HEK293 (cell line): Measurements from ENCODE around the gene GALNTL6.

ENCODE experiments used
- CTCF ChIA-PET: fragments of 350-600 bp; formaldehyde crosslinking; extraction: SDS; loops from one replicate; lab custom pipeline; 2021; ENCODE audit warnings: antibody characterized with exemption; lab: Yijun Ruan, JAX
- POLR2A ChIA-PET: fragments of 300-600 bp; formaldehyde crosslinking; extraction: SDS; loops from one replicate; lab custom pipeline; 2020; ENCODE audit warnings: antibody characterized with exemption, inconsistent platforms; lab: Yijun Ruan, JAX
- H3K27ac ChIP-seq: fragments of 200-500 bp; sonication (Bioruptor generic); 2 replicates; pipeline ENCODE4 v1.5.1; 2014; ENCODE audit warnings: low read depth, low read length, control low read depth, inconsistent platforms; ENCODE audit errors: extremely low read depth
- H3K36me3 ChIP-seq, 2 experiments: fragments of 200-500 bp in 1 of 2; sonication (Bioruptor generic) in 1 of 2; 1 replicate in 1 of 2; 2 replicates in 1 of 2; pipeline ENCODE4 v1.5.1; 2014 to 2017; ENCODE audit warnings: inconsistent platforms in 2 of 2, low read length in 2 of 2; ENCODE audit not compliant: control insufficient read depth in 2 of 2, insufficient read depth in 1 of 2
- H3K4me1 ChIP-seq: fragments of 200-500 bp; sonication (Bioruptor generic); 2 replicates; pipeline ENCODE4 v1.5.1; 2014; ENCODE audit warnings: mild to moderate bottlenecking, low read length, inconsistent platforms; ENCODE audit not compliant: control insufficient read depth, insufficient read depth
- H3K4me3 ChIP-seq: 2 replicates; pipeline ENCODE4 v1.5.1; 2011; ENCODE audit warnings: low read depth, mild to moderate bottlenecking, control low read depth, low read length, moderate library complexity
- H3K9me3 ChIP-seq: fragments of 200-500 bp; sonication (Bioruptor generic); 2 replicates; pipeline ENCODE4 v1.5.1; 2014; ENCODE audit warnings: low read depth, low read length, inconsistent platforms; ENCODE audit not compliant: control insufficient read depth, insufficient read depth
- MZF1 ChIP-seq: fragments of 450-650 bp; formaldehyde crosslinking; IDR thresholded peaks from 2 replicates; pipeline ENCODE4 v1.5.1; 2017; ENCODE audit warnings: missing biosample characterization, missing genetic modification characterization, borderline replicate concordance
- REPIN1 ChIP-seq: fragments of 450-650 bp; formaldehyde crosslinking; IDR thresholded peaks from 2 replicates; pipeline ENCODE4 v1.5.1; 2017; ENCODE audit warnings: missing biosample characterization, missing genetic modification characterization, low read depth
- REST ChIP-seq: fragments of 450-650 bp; formaldehyde crosslinking; IDR thresholded peaks from 2 replicates; pipeline ENCODE4 v1.5.1; 2016; ENCODE audit warnings: missing biosample characterization, missing genetic modification characterization
- TRIM28 ChIP-seq: IDR thresholded peaks from 2 replicates; pipeline ENCODE4 v1.6.1; 2011; ENCODE audit warnings: low read length, control low read depth, borderline replicate concordance
- ZBTB11 ChIP-seq: fragments of 450-650 bp; formaldehyde crosslinking; conservative IDR thresholded peaks from 2 replicates; pipeline ENCODE4 v1.5.1; 2016; ENCODE audit warnings: low read depth, missing biosample characterization, missing genetic modification characterization
- ZBTB44 ChIP-seq: fragments of 450-650 bp; IDR thresholded peaks from 2 replicates; pipeline ENCODE4 v1.5.1; 2018; ENCODE audit warnings: missing biosample characterization, mild to moderate bottlenecking, missing genetic modification characterization
- ZNF24 ChIP-seq: fragments of 450-650 bp; formaldehyde crosslinking; IDR thresholded peaks from 2 replicates; pipeline ENCODE4 v1.5.1; 2016; ENCODE audit warnings: missing biosample characterization, missing genetic modification characterization
- ZNF311 ChIP-seq: fragments of 450-650 bp; formaldehyde crosslinking; IDR thresholded peaks from 2 replicates; pipeline ENCODE4 v1.5.1; 2017; ENCODE audit warnings: missing biosample characterization, missing genetic modification characterization, borderline replicate concordance
- ZNF571 ChIP-seq: fragments of 450-650 bp; formaldehyde crosslinking; IDR thresholded peaks from 2 replicates; pipeline ENCODE4 v1.5.0; 2017; ENCODE audit warnings: missing biosample characterization, missing genetic modification characterization
- ZNF580 ChIP-seq: fragments of 450-650 bp; formaldehyde crosslinking; IDR thresholded peaks from 2 replicates; pipeline ENCODE4 v1.5.1; 2016; ENCODE audit warnings: missing biosample characterization, missing genetic modification characterization
- ZNF596 ChIP-seq: fragments of 450-650 bp; IDR thresholded peaks from 2 replicates; pipeline ENCODE4 v1.5.0; 2018; ENCODE audit warnings: missing biosample characterization, mild to moderate bottlenecking, missing genetic modification characterization, moderate library complexity
- ZNF600 ChIP-seq: fragments of 450-650 bp; formaldehyde crosslinking; IDR thresholded peaks from 2 replicates; pipeline ENCODE4 v1.5.1; 2016; ENCODE audit warnings: missing biosample characterization, missing genetic modification characterization
- ZNF629 ChIP-seq: fragments of 450-650 bp; formaldehyde crosslinking; IDR thresholded peaks from 2 replicates; pipeline ENCODE4 v1.5.1; 2017; ENCODE audit warnings: missing biosample characterization, missing genetic modification characterization
- ZNF639 ChIP-seq: fragments of 450-650 bp; formaldehyde crosslinking; IDR thresholded peaks from 2 replicates; pipeline ENCODE4 v1.5.1; 2016; ENCODE audit warnings: missing biosample characterization, missing genetic modification characterization
- ZNF660 ChIP-seq: fragments of 450-650 bp; IDR thresholded peaks from 2 replicates; pipeline ENCODE4 v1.5.1; 2018; ENCODE audit warnings: missing biosample characterization, mild to moderate bottlenecking, missing genetic modification characterization
- ZNF776 ChIP-seq: fragments of 450-650 bp; formaldehyde crosslinking; IDR thresholded peaks from 2 replicates; pipeline ENCODE4 v1.5.0; 2017; ENCODE audit warnings: missing biosample characterization, missing genetic modification characterization, borderline replicate concordance
- ZNF777 ChIP-seq: fragments of 450-650 bp; formaldehyde crosslinking; IDR thresholded peaks from 2 replicates; pipeline ENCODE4 v1.5.1; 2017; ENCODE audit warnings: missing biosample characterization, missing genetic modification characterization, borderline replicate concordance

The GALNTL6 gene

GRCh38 chr4:172751550-172751949 is 938.3 kb downstream of the GALNTL6 start:
- Histone ChIP-seq H3K4me3 (no peak overlapping the region), H3K27ac (no peak overlapping the region), H3K36me3 (no peaks in the 10 kb centered on the region), H3K9me3 (no peaks in the 10 kb centered on the region), H3K4me1 (no peaks in the 10 kb centered on the region)
- POLR2A ChIA-PET: no interaction called here
- CTCF ChIA-PET: no interaction called here
- no peak for TF ChIP-seq ZNF629 (tag by site-specific recombination)
- no peak for TF ChIP-seq ZNF777 (tag by site-specific recombination)
- TF ChIP-seq ZBTB44 (tag by site-specific recombination): no peak
- no peak for TF ChIP-seq ZNF311
- TF ChIP-seq ZNF600 (tag by site-specific recombination): no peak
- TF ChIP-seq ZNF660 (tag by site-specific recombination): no peak
- TF ChIP-seq ZBTB11 (tag by site-specific recombination): no peak
- TF ChIP-seq ZNF776 (tag by site-specific recombination): no peak
- no peak for TF ChIP-seq REPIN1 (tag by site-specific recombination)
- TF ChIP-seq ZNF596 (tag by site-specific recombination): no peak
- TF ChIP-seq MZF1 (tag by site-specific recombination): no peak
- no peak for TF ChIP-seq ZNF24 (tag by site-specific recombination)
- TF ChIP-seq TRIM28: no peak
- no peak for TF ChIP-seq ZNF571 (tag by site-specific recombination)
- TF ChIP-seq ZNF639 (tag by site-specific recombination): no peak
- no peak for TF ChIP-seq ZNF580
- TF ChIP-seq REST (tag by site-specific recombination): no peak
